Esophagus squamous epithelium (tissue), 5 donors: Measurements from ENCODE around the gene RANBP3. TPM values are rescaled to one million over a fixed set of nuclear protein-coding genes. Genes with fewer than 3 reads are reported as not detected.

Source experiments
- DNase-seq: peaks from one replicate; lab custom pipeline; 2025; lab: John Stamatoyannopoulos, UW
- H3K27ac ChIP-seq, 4 donors: fragments of 200-600 bp; sonication (generic); one replicate each; pipeline ENCODE4 v1.5.1; 2016 to 2019; ENCODE audit warnings: mild to moderate bottlenecking in 1 of 4
- H3K27me3 ChIP-seq, 4 donors: fragments of 200-600 bp; sonication (generic); 1 replicate in 3 of 4; 2 replicates in 1 of 4; pipeline versions ENCODE4 v1.5.1 to v1.6.0; 2017 to 2021; ENCODE audit warnings: antibody characterized with exemption in 1 of 4
- H3K36me3 ChIP-seq, 3 donors: fragments of 200-600 bp; sonication (generic); one replicate each; pipeline ENCODE4 v1.5.1; 2016 to 2019
- H3K4me1 ChIP-seq, 3 donors: fragments of 200-600 bp; sonication (generic); one replicate each; pipeline ENCODE4 v1.5.1; 2017 to 2019
- H3K4me3 ChIP-seq, 4 donors: fragments of 200-600 bp; sonication (generic); 1 replicate in 3 of 4; 2 replicates in 1 of 4; pipeline ENCODE4 v1.5.1; 2016 to 2019; ENCODE audit warnings: mild to moderate bottlenecking in 2 of 4, moderate library complexity in 1 of 4
- H3K9me3 ChIP-seq, 3 donors: fragments of 200-600 bp; sonication (generic); one replicate each; pipeline ENCODE4 v1.5.1; 2016 to 2019
- POLR2A ChIP-seq, 4 donors: fragments of 450-650 bp; IDR thresholded peaks; one replicate each; pipeline ENCODE4 v1.6.1; 2017; ENCODE audit warnings: antibody characterized with exemption in 4 of 4, mild to moderate bottlenecking in 4 of 4, moderate library complexity in 3 of 4
- WGBS, 2 donors: methylation state at CpG; one replicate each; pipeline ENCODE4 v1.1.5; 2018; 5-methylcytosine and 5-hydroxymethylcytosine counted together
- intact Hi-C: fragments of 100-400 bp; cut with DNase I; formaldehyde crosslinking; loops from one replicate; pipeline ENCODE4 v1.15.0; 2022
- total RNA-seq, 4 donors: library from RNA; depleted of rRNA; stranded (reverse); fragments of >200 nt; gene quantifications; one replicate each; pipeline ENCODE4 v1.1.0, GENCODE V29; 2016
- TF ChIP-seq, protein P1 (sequence below), 6 experiments: fragments of 450-650 bp in 4 of 6; fragments of 200-600 bp in 2 of 6; sonication (generic) in 2 of 6; IDR thresholded peaks; one replicate each; pipeline ENCODE4 v1.5.1; 2016 to 2019; ENCODE audit warnings: antibody characterized with exemption in 6 of 6, mild to moderate bottlenecking in 4 of 6, moderate library complexity in 4 of 6
- donor health status: DM: yes; HTN: yes; CAD: no.

The RANBP3 gene
- total RNA-seq, 4 donors from 2014 or later: 38.0 to 77.8 (median 39.6) TPM

DNA sequence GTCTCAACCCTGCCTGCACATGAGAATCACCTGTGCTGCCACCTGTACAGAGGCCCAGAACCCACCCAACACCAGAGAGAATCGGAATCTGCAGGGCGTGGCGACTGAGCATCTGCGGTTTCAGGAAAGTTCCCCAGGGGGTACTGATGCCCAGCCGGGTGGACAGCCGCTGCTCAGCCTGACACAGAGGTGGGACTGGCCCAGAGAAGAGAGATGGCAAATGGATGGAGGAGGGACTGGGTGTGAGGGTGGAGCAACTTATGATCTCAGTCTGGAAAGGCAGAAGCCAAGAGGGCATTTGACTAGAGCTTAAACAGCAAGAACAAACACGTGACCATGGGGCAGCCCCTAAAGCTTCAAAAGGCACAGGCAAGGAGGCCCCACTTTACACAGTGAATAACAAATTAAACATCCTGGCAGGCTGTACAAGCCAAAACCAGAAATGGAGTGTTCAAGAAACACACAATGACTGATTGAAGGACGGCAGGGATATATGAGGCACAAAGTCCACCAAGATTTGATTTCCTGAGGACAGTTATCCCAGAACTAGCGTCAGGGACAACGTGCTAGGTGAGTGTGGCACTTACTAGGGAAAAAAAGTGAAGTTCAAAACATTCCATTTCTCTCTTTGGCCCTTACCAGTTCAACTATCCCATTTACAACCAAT is 3.1 kb downstream of the RANBP3 start:
- H3K4me1 ChIP-seq: peaks cover 31 to 90% (median 47%) of the 10 kb centered on the region in 3 donors
- TF ChIP-seq, protein P1, sequence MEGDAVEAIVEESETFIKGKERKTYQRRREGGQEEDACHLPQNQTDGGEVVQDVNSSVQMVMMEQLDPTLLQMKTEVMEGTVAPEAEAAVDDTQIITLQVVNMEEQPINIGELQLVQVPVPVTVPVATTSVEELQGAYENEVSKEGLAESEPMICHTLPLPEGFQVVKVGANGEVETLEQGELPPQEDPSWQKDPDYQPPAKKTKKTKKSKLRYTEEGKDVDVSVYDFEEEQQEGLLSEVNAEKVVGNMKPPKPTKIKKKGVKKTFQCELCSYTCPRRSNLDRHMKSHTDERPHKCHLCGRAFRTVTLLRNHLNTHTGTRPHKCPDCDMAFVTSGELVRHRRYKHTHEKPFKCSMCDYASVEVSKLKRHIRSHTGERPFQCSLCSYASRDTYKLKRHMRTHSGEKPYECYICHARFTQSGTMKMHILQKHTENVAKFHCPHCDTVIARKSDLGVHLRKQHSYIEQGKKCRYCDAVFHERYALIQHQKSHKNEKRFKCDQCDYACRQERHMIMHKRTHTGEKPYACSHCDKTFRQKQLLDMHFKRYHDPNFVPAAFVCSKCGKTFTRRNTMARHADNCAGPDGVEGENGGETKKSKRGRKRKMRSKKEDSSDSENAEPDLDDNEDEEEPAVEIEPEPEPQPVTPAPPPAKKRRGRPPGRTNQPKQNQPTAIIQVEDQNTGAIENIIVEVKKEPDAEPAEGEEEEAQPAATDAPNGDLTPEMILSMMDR (IDR thresholded peaks at IDR 0.05): no peak
- TF ChIP-seq POLR2A (IDR thresholded peaks at IDR 0.05): no peak
- H3K4me3 ChIP-seq: no peak overlapping the region
- WGBS, 2 donors: 62 to 72% methylated on average over 10 of the region's 10 CpGs
- H3K27me3 ChIP-seq: no peaks in the 10 kb centered on the region
- peak overlapping the region in 1 of 4 donors; percentile 24 for H3K27ac ChIP-seq
- no peaks in the 10 kb centered on the region for H3K9me3 ChIP-seq
- peaks cover 0 to 46% (median 3%) of the 10 kb centered on the region in 3 donors for H3K36me3 ChIP-seq
- intact Hi-C loops: no loop called here
- no peak for DNase-seq

DNA sequence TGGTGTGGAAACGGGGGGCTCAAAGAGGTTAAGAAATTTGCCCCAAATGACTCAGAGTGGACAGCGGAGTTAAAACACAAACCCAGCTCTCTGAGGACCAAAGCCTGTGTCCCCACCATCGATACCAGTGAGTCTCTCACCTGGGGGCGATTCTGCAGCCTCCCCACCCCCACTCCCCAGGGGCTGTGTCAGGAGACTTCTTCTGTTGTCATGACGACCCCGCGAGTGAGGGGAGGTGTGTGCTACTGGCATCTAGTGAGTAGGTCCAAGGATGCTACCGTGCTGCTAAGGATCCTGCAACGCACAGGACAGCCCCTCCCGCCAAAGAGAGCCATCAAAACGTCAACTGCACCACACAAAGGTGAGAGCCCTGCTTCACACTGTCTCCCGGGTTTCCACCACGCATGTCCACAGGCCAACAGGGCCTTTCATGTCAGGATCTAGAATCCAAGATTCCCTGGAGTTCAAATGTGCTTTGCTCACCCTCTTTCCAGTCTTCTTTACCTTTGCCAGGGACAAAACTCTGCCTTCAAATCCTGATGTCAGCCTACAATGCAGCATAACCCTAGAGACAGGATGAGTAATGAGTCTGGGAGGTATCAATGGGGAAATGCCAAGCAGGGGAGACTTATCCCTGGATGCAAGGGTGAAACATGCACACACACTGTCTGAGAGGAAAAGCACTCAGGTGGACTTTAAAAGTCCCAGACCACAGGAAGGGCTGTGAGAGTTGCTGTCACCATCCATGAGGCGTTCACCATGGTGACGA is 3.9 kb downstream of the RANBP3 start:
- no peak for DNase-seq
- no peak overlapping the region for H3K4me3 ChIP-seq
- peaks cover 37 to 90% (median 48%) of the 10 kb centered on the region in 3 donors for H3K4me1 ChIP-seq
- no peaks in the 10 kb centered on the region for H3K9me3 ChIP-seq
- TF ChIP-seq POLR2A (IDR thresholded peaks at IDR 0.05): no peak
- TF ChIP-seq, protein P1 (IDR thresholded peaks at IDR 0.05): no peak
- WGBS, 2 donors: 81 to 82% methylated on average over 6 to 15 of the region's 15 CpGs
- no peaks in the 10 kb centered on the region for H3K27me3 ChIP-seq
- intact Hi-C loops: no loop called here
- H3K36me3 ChIP-seq: peaks cover 0 to 46% (median 3%) of the 10 kb centered on the region in 3 donors
- no peak overlapping the region for H3K27ac ChIP-seq

DNA sequence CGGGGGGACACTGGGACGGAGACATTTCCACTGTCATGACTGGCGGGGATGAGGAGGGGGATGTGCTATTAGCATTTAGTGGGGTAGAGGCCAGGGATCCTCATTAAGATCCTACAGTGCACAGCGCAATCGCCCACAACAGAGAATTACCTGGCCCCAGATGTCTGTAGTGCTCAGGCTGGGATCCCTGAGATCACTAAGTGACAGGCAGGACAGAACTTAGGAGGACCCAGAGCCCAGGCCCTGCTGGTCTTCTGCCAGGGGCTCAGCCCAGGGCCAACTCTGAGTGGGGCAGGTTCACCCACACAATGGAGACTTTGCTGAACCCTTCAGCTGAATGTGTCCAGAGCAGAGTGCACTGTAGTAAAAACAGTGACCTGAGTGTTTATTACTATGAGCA is 4.6 kb downstream of the RANBP3 start:
- no peak overlapping the region for H3K4me3 ChIP-seq
- H3K36me3 ChIP-seq: peaks cover 0 to 46% (median 3%) of the 10 kb centered on the region in 3 donors
- intact Hi-C loops: no loop called here
- H3K4me1 ChIP-seq: peaks cover 38 to 90% (median 48%) of the 10 kb centered on the region in 3 donors
- 93 to 94% methylated on average over 3 to 5 of the region's 5 CpGs for WGBS, 2 donors
- no peaks in the 10 kb centered on the region for H3K9me3 ChIP-seq
- H3K27ac ChIP-seq: no peak overlapping the region
- DNase-seq: no peak
- TF ChIP-seq, protein P1 (IDR thresholded peaks at IDR 0.05): no peak
- no peak for TF ChIP-seq POLR2A (IDR thresholded peaks at IDR 0.05)
- no peaks in the 10 kb centered on the region for H3K27me3 ChIP-seq

DNA sequence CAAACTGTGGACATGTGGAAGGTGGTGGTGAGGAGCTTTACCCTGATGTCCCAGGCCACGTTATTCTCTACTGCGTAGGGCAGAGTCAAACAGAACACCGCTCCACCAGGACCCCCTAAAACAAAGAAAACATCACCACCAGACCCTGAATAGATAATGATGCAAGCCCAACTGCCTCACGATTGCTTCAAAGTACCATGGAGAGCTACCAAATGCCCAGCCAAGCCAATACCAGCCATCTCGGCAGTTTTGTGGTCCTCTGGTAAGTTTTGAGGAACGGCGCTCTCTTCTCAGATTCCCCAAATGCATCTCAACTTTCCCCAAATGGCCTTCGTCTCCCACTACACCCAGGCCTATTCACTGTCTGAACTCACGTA is 5.6 kb downstream of the RANBP3 start:
- no peak for TF ChIP-seq POLR2A (IDR thresholded peaks at IDR 0.05)
- TF ChIP-seq, protein P1 (IDR thresholded peaks at IDR 0.05): no peak
- Histone ChIP-seq H3K36me3 (peaks cover 0 to 46% (median 3%) of the 10 kb centered on the region in 3 donors), H3K4me3 (no peak overlapping the region), H3K27me3 (no peaks in the 10 kb centered on the region), H3K9me3 (no peaks in the 10 kb centered on the region), H3K4me1 (peaks cover 44 to 97% (median 58%) of the 10 kb centered on the region in 3 donors), H3K27ac (no peak overlapping the region)
- intact Hi-C loops: no loop called here
- WGBS, 2 donors: 84 to 86% methylated on average over 7 to 9 of the region's 9 CpGs
- DNase-seq: no peak
